HG03565 (cell line): Measurements from ENCODE around the gene TTC23.
"Not testable (repeated sequence)": the region's sequence is repeated elsewhere in the genome, so short reads cannot be mapped to it uniquely, and the experiment has no call there.

ENCODE experiments used
- ATAC-seq: cut with Tn5 transposase; IDR thresholded peaks from one replicate; pipeline ENCODE4 v1.9.1; 2021; ENCODE audit warnings: mild to moderate bottlenecking, moderate library complexity; ENCODE audit not compliant: unreplicated experiment

Gene TTC23

GRCh38 chr15:99250494-99250856 lies 1.1 kb upstream of the TTC23 start:
- no peak for ATAC-seq

- no peak for ATAC-seq
Measured at GRCh38 chr15:99250001-99250400, 620 bp upstream of the TTC23 start.

GRCh38 chr15:99248000-99248715 lies 1.2 kb downstream of the TTC23 start:
- no peak for ATAC-seq

- ATAC-seq = no peak
Measured at GRCh38 chr15:99247062-99247461, 2.3 kb downstream of the TTC23 start.

DNA sequence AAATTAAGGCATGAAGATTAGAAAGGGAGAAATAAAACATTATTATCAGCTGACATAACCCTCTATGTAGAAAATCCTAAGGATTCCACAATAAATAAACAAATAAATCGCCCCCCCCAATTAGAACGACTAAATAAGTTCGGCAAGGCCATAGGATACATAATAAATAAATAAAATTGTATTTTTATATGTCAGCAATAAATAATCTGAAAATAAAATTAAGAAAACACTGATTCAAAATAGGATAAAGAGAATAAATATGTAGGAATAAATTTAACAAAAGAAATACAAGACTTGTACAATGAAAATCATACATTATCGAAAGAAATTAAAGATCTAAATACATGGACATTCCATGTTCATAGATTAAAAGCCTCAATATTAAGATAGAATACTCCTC lies 5.1 kb downstream of the TTC23 start:
- ATAC-seq = no peak

GRCh38 chr15:99241752-99242151 lies 7.6 kb downstream of the TTC23 start:
- no peak for ATAC-seq

GRCh38 chr15:99239545-99240198 lies 9.7 kb downstream of the TTC23 start:
- peak; percentile 96 for ATAC-seq

DNA sequence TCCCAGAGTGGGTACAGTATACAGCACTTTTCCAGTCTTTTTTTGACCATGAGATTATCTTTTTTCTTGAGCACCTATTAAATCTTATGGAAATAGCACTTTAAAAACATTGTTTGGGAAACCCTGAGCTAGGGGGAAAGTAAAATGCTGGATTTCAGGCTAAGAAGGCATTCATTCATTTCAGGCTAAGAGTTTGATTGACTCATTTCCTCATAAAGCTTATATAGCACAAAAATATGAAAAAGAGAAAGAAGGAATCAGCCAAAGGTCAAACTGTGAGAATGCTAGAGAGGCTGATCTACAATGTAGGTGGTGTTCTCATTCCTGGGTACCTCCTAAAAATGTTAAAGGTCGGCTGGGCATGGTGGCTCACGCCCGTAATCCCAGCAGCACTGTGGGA lies 10.5 kb downstream of the TTC23 start:
- no peak for ATAC-seq

- ATAC-seq = not testable (repeated sequence)
Measured at GRCh38 chr15:99234160-99234559, 15.2 kb downstream of the TTC23 start.

DNA sequence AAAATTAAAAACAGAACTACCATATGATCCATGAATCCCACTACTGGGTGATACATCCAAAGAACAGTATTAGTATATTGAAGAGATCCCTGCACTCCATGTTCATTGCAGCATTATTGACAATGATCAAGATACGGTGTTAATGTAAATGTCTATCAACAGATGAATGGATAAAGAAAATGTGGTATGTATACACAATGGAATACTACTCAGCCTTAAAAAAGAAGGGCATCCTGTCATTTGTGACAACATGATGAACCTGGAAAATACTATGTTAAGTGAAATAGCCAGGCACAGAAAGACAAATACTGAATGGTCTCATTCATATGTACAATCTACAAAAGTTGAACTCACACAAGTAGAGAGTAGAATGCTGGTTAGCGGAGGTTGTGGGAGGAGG lies 16.6 kb downstream of the TTC23 start:
- no peak for ATAC-seq

DNA sequence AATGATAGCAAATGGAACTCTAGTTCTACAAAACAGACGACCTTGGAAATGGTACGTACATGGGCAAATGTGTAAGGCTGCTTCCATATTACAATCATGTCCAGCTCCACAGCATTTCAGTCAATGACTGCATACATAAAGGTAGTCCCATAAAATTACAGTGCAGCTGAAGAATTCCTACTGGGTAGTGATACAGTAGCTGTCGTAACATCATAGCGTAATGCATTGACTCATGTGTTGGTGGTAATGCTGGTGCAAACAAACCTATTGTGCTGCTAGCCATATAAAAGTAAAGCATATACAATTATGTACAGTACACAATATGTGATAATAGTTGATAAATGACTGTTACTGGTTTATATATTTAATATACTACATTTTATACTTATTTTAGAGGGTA lies 18.5 kb downstream of the TTC23 start:
- ATAC-seq = no peak

DNA sequence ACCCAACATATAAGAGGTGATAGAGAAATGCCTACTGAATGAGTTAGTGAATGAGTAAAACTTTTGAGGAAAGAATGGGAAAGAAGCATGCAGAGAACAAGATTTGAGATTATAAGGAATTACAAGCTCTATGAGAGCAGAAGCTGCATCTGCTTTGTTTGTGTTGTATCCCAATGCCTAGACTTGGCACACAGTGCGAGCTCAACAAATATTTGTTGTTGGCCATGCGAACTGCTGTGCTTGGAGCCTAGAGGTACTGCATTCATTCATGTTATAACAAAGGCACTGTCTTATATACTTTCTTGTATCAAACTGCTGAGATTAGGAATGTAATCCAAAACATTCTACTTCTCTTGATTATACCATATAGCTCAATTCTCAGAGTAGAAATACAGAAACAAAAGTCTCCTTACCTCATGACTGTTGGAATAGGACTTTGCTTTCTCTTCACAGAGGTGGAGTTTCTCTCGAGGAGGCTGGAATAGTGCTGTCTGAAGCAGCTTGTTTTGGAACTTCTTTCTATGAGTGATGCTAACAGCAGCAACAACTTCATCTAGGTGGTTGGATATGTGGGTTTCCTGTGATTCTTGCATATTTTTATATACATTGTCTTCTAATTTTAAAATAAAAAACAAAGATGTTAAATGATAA lies 21.1 kb downstream of the TTC23 start:
- no peak for ATAC-seq

DNA sequence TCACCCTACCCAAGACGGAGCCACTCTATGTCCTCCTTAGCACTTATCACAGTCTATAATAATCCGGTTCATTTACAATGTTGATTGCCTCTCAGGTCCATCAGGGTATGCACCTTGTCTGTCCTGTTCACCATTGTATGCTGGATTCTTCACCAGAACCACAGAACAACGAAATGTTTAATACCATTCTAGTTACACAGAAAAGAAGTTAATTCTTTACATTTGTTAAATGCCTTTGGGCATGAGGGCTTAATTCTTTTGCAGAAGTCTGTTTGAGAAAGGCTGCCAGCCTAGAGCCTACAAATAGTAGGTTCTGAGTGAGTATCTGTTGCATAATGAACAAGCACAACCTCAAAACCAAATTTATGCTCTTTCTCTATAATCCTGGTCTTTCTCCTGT lies 22.6 kb downstream of the TTC23 start:
- ATAC-seq = no peak

GRCh38 chr15:99224372-99225214 lies 24.8 kb downstream of the TTC23 start:
- no peak for ATAC-seq

- ATAC-seq = peak; percentile 65
Measured at GRCh38 chr15:99213187-99213811, 36.1 kb downstream of the TTC23 start.

- no peak for ATAC-seq
Measured at GRCh38 chr15:99212406-99212805, 37.0 kb downstream of the TTC23 start.

GRCh38 chr15:99211926-99212325 lies 37.5 kb downstream of the TTC23 start:
- ATAC-seq = no peak

DNA sequence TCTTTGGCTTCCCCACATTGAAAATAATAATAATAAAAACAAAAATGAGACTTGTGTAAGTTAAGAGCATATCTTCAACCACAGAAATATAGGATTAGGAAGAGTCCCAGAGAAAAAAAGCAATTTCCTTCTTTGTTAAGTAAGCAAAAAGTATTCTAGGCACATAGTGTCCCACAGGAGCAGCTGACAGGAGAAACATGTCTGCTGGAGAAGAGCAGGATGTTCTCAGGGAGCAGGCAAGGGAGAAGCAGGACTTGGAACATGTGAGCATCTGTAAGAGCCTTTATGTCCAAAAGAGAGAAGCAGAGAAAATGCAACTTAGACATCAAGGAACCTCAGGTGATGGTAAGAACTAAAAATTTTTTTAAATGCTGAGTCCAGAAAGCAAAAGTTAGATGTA lies 39.0 kb downstream of the TTC23 start:
- ATAC-seq = no peak

DNA sequence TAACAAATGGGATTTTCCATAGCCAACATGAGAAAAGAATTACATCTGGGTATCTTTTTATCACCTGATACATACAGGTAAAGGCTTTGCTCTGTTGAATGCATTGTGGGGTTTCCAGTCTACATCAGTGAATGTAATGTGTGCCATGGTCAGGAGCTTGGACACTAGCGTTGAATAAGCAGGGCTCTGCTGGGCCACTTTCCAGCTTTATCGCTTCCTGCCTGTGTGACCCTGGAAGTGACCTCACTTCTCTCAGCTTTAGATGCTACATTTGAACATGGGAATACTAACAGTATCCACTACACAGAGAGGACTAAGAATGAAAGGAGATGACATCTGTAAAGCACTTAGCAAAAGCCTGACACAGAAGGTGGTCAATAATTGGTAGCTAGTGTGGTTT lies 40.1 kb downstream of the TTC23 start:
- no peak for ATAC-seq

DNA sequence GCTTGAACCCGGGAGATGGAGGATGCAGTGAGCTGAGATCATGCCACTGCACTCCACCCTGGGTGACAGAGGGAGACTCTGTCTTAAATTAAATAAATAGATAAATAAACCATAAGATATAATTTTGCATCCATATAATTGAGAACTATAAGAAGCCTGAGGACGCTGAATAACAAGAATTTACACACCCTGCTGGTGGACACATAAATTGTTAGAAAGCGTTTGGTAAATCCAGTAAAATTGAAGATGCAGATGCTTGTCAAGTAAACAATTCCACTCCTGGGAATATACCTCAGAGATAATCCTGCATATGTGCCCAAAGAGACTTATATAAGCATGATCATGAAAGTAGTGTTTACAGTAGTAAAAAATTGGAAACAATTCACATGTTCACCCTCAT lies 41.7 kb downstream of the TTC23 start:
- no peak for ATAC-seq

DNA sequence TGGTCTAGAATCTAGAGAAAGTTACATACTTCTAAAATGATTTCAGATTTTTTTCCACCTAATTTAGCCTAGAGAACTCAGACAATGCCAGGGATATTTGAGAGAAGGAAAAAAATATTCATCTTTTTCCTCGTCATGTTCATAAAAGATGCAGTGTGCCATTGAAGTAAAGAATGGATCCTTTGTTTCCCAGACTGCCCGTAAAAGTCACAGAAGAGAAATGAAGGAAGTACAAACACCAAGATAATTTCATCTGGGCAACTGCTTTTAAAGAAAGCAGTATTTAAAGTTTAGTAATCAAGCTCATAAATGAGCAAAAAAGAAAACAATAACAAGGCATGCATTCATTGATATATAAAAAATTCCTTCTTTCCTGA lies 47.2 kb downstream of the TTC23 start:
- no peak for ATAC-seq
